ENCODE results near the gene DDC.

DNA sequence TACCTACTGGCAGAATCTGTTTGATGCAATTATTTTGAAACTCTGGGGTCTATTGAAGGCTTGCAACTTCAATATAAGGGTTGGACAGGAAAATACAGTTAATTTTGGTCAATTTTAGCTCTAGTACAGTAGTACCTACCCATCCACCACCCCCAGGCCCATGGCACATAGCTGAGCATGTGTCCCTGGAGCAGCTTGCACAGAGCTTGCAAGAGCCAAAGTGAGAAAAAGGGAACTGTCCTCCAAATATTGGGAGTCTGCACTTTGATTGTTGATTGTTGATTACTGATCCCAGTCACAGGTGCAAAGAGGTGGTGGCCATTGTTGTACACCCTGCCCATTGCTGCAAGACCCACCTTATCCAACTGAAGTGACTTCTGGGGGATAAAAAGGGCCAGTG lies 52.8 kb downstream of the DDC start:
- TF ChIP-seq, protein P1, sequence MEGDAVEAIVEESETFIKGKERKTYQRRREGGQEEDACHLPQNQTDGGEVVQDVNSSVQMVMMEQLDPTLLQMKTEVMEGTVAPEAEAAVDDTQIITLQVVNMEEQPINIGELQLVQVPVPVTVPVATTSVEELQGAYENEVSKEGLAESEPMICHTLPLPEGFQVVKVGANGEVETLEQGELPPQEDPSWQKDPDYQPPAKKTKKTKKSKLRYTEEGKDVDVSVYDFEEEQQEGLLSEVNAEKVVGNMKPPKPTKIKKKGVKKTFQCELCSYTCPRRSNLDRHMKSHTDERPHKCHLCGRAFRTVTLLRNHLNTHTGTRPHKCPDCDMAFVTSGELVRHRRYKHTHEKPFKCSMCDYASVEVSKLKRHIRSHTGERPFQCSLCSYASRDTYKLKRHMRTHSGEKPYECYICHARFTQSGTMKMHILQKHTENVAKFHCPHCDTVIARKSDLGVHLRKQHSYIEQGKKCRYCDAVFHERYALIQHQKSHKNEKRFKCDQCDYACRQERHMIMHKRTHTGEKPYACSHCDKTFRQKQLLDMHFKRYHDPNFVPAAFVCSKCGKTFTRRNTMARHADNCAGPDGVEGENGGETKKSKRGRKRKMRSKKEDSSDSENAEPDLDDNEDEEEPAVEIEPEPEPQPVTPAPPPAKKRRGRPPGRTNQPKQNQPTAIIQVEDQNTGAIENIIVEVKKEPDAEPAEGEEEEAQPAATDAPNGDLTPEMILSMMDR (IDR thresholded peaks at IDR 0.05 in 2 of 3, conservative IDR thresholded peaks at IDR 0.05 in 1 of 3; ENCODE audit: borderline replicate concordance in 1 of 3, insufficient read depth in 1 of 3, low read depth in 2 of 3, low read length in 2 of 3): no peak
- TF ChIP-seq, protein P2, sequence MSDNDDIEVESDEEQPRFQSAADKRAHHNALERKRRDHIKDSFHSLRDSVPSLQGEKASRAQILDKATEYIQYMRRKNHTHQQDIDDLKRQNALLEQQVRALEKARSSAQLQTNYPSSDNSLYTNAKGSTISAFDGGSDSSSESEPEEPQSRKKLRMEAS (IDR thresholded peaks at IDR 0.05): no peak
- TF ChIP-seq POLR2A (IDR thresholded peaks at IDR 0.05; ENCODE audit: borderline replicate concordance, extremely low read depth, insufficient read depth, insufficient read length): no peak
- no peak for TF ChIP-seq CEBPB (IDR thresholded peaks at IDR 0.05; ENCODE audit: low read depth)
- TF ChIP-seq JUND (IDR thresholded peaks at IDR 0.05): no peak
- no peak for TF ChIP-seq FOSL1 (IDR thresholded peaks at IDR 0.05; ENCODE audit: low read depth)

Data from HCT116 (cell line).